NCI-H69 (cell line): Measurements from ENCODE around the gene SLC6A5.

ENCODE experiments used
- DNase-seq: peaks from one replicate; lab custom pipeline; 2025; lab: John Stamatoyannopoulos, UW

SLC6A5 gene

GRCh38 chr11:20668844-20669819 is 69.7 kb downstream of the SLC6A5 start, which contains the start of gene NELL1:
TSS of gene NELL1 (plus strand) at chr11:20669586.
- DNase-seq, result peak; percentile 94

GRCh38 chr11:20669820-20670684 is 70.6 kb downstream of the SLC6A5 start:
- DNase-seq, result peak; percentile 85

GRCh38 chr11:20670932-20671403 is 71.6 kb downstream of the SLC6A5 start:
- DNase-seq, result peak; percentile 88

GRCh38 chr11:20671856-20672546 is 72.6 kb downstream of the SLC6A5 start:
- DNase-seq, result peak; percentile 95

- DNase-seq, result peak; percentile 82
These were observed 73.2 kb downstream of the SLC6A5 start for GRCh38 chr11:20672575-20672974.

- DNase-seq, result no peak
These were observed 77.2 kb downstream of the SLC6A5 start for GRCh38 chr11:20676658-20677057.

- peak; percentile 38 for DNase-seq
These were observed 89.4 kb downstream of the SLC6A5 start for GRCh38 chr11:20688761-20689160.

GRCh38 chr11:20707876-20708275 is 108.5 kb downstream of the SLC6A5 start:
- DNase-seq, result no peak
